SK-N-SH (cell line): ENCODE measurements around the gene DLG2. TPM values are rescaled to one million over a fixed set of nuclear protein-coding genes. Genes with fewer than 3 reads are reported as not detected.

Experiments
- CTCF ChIA-PET: fragments of 300-600, 350-600 bp; formaldehyde crosslinking; extraction: SDS; loops from one replicate; lab custom pipeline; 2021; lab: Yijun Ruan, JAX
- POLR2A ChIA-PET: fragments of 350-600 bp; sonication (Branson Sonifier 250); formaldehyde crosslinking; extraction: SDS; loops from one replicate; lab custom pipeline; 2020; ENCODE audit warnings: antibody characterized with exemption, inconsistent platforms; lab: Yijun Ruan, JAX
- DNase-seq: peaks from one replicate; pipeline ENCODE4 v3.0.0; 2012
- H2AFZ ChIP-seq: fragments of 200-600 bp; sonication (generic); 2 replicates; pipeline ENCODE4 v1.8.1; 2016; ENCODE audit warnings: antibody characterized with exemption, mild to moderate bottlenecking, low read depth
- H3F3A ChIP-seq: fragments of 200-600 bp; sonication (generic); replicated peaks from 2 replicates; pipeline ENCODE3; 2016; ENCODE audit warnings: antibody characterized with exemption, mild to moderate bottlenecking; ENCODE audit not compliant: insufficient read depth
- H3K27ac ChIP-seq, 2 experiments: fragments of 200-500 bp in 1 of 2; fragments of 200-600 bp in 1 of 2; sonication (Bioruptor generic) in 1 of 2; sonication (generic), shearing (Covaris generic) in 1 of 2; 2 replicates each; pipeline versions ENCODE4 v1.5.1 to v1.6.1; 2014 to 2016; ENCODE audit warnings: low read depth in 2 of 2, inconsistent platforms in 1 of 2, low read length in 1 of 2, mild to moderate bottlenecking in 1 of 2, mixed read lengths in 1 of 2
- H3K27me3 ChIP-seq: fragments of 200-600 bp; sonication (generic), shearing (Covaris generic); 2 replicates; pipeline ENCODE4 v1.6.1; 2016; ENCODE audit warnings: mixed run types; ENCODE audit not compliant: insufficient read depth
- H3K36me3 ChIP-seq, 2 experiments: fragments of 200-500 bp in 1 of 2; fragments of 200-600 bp in 1 of 2; sonication (Bioruptor generic) in 1 of 2; sonication (generic) in 1 of 2; replicated peaks in 1 of 2; 2 replicates each; pipeline versions ENCODE3 to v1.5.1; 2014 to 2016; ENCODE audit warnings: low read length in 1 of 2, mild to moderate bottlenecking in 1 of 2; ENCODE audit not compliant: insufficient read depth in 2 of 2, control insufficient read depth in 1 of 2
- H3K4me1 ChIP-seq, 2 experiments: fragments of 200-500 bp in 1 of 2; fragments of 200-600 bp in 1 of 2; sonication (Bioruptor generic) in 1 of 2; sonication (generic), shearing (Covaris generic) in 1 of 2; 2 replicates each; pipeline versions ENCODE4 v1.5.1 to v1.6.1; 2014 to 2016; ENCODE audit warnings: low read depth in 1 of 2, low read length in 1 of 2, mixed run types in 1 of 2; ENCODE audit not compliant: insufficient read depth in 2 of 2, control insufficient read depth in 1 of 2
- H3K4me2 ChIP-seq: fragments of 200-600 bp; sonication (generic), shearing (Covaris generic); 2 replicates; pipeline ENCODE4 v1.6.1; 2017; ENCODE audit warnings: mixed run types
- H3K4me3 ChIP-seq, 2 experiments: fragments of 200-500 bp in 1 of 2; fragments of 200-600 bp in 1 of 2; sonication (Bioruptor generic) in 1 of 2; sonication (generic), shearing (Covaris generic) in 1 of 2; 2 replicates each; pipeline versions ENCODE4 v1.5.1 to v1.8.1; 2014 to 2016; ENCODE audit warnings: low read depth in 2 of 2, inconsistent platforms in 1 of 2, low read length in 1 of 2, mild to moderate bottlenecking in 1 of 2, mixed read lengths in 1 of 2, moderate library complexity in 1 of 2
- H3K79me2 ChIP-seq: fragments of 200-600 bp; sonication (generic); 2 replicates; pipeline ENCODE4 v1.8.1; 2017; ENCODE audit warnings: mild to moderate bottlenecking; ENCODE audit not compliant: insufficient read depth
- H3K9ac ChIP-seq: fragments of 200-600 bp; sonication (generic); 2 replicates; pipeline ENCODE4 v1.6.1; 2017; ENCODE audit warnings: mixed run types
- H3K9me2 ChIP-seq: fragments of 200-600 bp; sonication (generic); 2 replicates; pipeline ENCODE4 v1.6.1; 2017; ENCODE audit warnings: mixed run types
- H3K9me3 ChIP-seq: fragments of 200-600 bp; sonication (generic); 2 replicates; pipeline ENCODE4 v1.6.1; 2017; ENCODE audit warnings: mixed run types, mild to moderate bottlenecking, moderate library complexity
- H4K20me1 ChIP-seq: fragments of 200-600 bp; sonication (generic); 2 replicates; pipeline ENCODE4 v1.6.1; 2017; ENCODE audit warnings: mild to moderate bottlenecking, mixed run types; ENCODE audit not compliant: insufficient read depth
- ELF1 ChIP-seq: IDR thresholded peaks from 2 replicates; pipeline ENCODE4 v1.4.0; 2012
- EP300 ChIP-seq, 2 experiments: IDR thresholded peaks; 2 replicates each; pipeline versions ENCODE4 v1.4.0 to v1.6.1; 2012; ENCODE audit warnings: borderline replicate concordance in 1 of 2, low read depth in 1 of 2, low read length in 1 of 2
- FOXJ3 ChIP-seq: sonication (generic); formaldehyde crosslinking; IDR thresholded peaks from 2 replicates; pipeline ENCODE4 v1.5.1; 2020; ENCODE audit warnings: mild to moderate bottlenecking, missing genetic modification reagents
- FOXM1 ChIP-seq: IDR thresholded peaks from 2 replicates; pipeline ENCODE4 v1.4.0; 2012; ENCODE audit warnings: low read depth, mild to moderate bottlenecking
- GABPA ChIP-seq: IDR thresholded peaks from 2 replicates; pipeline ENCODE4 v1.4.0; 2012; ENCODE audit warnings: low read depth, mild to moderate bottlenecking
- MXI1 ChIP-seq: IDR thresholded peaks from 2 replicates; pipeline ENCODE4 v1.6.1; 2012; ENCODE audit warnings: mild to moderate bottlenecking, low read depth, low read length, improper control_type of control experiment
- POLR2AphosphoS5 ChIP-seq: IDR thresholded peaks from 2 replicates; pipeline ENCODE4 v1.6.1; 2012; ENCODE audit warnings: low read depth, low read length
- RCOR1 ChIP-seq: fragments of 150-350 bp; IDR thresholded peaks from 2 replicates; pipeline ENCODE4 v1.6.1; 2017; ENCODE audit warnings: antibody characterized with exemption, low read length
- SMC3 ChIP-seq: IDR thresholded peaks from 2 replicates; pipeline ENCODE4 v1.6.1; 2012; ENCODE audit warnings: low read depth, low read length, improper control_type of control experiment
- TAF1 ChIP-seq: IDR thresholded peaks from 2 replicates; pipeline ENCODE4 v1.6.1; 2012; ENCODE audit warnings: low read depth, mild to moderate bottlenecking, low read length, moderate library complexity, borderline replicate concordance
- TCF12 ChIP-seq: IDR thresholded peaks from 2 replicates; pipeline ENCODE4 v1.4.0; 2012
- WGBS: methylation state at CpG from one replicate; pipeline ENCODE4 v1.1.6; 2017; ENCODE audit warnings: low lambda C conversion rate; 5-methylcytosine and 5-hydroxymethylcytosine counted together
- polyA plus RNA-seq, 3 experiments: library from polyadenylated mRNA; depleted of rRNA; stranded (reverse); fragments of >200 nt; gene quantifications; 2 replicates each; pipeline ENCODE4 v1.2.3, GENCODE V29; 2012
- TF ChIP-seq, protein P1 (sequence below): fragments of 200-600 bp; sonication (generic); IDR thresholded peaks from 2 replicates; pipeline ENCODE4 v1.6.1; 2017; ENCODE audit warnings: antibody characterized with exemption, mild to moderate bottlenecking, moderate library complexity
- TF ChIP-seq, protein P2 (sequence below): IDR thresholded peaks from 2 replicates; pipeline ENCODE4 v1.6.1; 2012; ENCODE audit warnings: mild to moderate bottlenecking, low read depth, low read length, moderate library complexity
- TF ChIP-seq, protein P3 (sequence below): IDR thresholded peaks from 2 replicates; pipeline ENCODE4 v1.4.0; 2012; ENCODE audit warnings: low read depth, borderline replicate concordance

The DLG2 gene
- polyA plus RNA-seq, 1 of the 3 experiments (the other 2 are of a cell fraction): 0.21 TPM

DNA sequence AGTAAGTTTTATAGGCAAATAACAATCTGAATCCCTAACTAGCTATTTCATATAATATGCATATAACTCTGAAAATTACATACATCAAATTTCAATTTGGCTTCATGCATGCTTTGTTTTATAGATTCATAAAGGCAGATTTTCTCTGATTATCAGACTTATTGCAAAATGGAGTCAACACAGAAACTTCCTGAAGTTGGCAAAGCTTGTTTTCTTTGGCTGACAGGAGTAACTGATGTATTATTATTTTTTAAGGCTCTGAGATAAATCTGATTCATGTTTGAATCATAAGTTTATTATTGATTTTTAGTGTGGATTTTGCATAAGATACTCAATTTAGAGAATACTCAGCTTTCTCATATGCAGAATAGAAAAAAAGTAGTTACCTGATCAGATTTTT is 1984.6 kb downstream of the DLG2 start:
- Histone ChIP-seq H3K79me2 (no peaks in the 10 kb centered on the region), H3F3A (no peaks in the 10 kb centered on the region), H2AFZ (no peak overlapping the region), H3K4me2 (no peak overlapping the region), H3K4me1 (peaks cover 0 to 10% of the 10 kb centered on the region in 2 experiments; a peak in 2 of 4 replicates), H3K36me3 (no peaks in the 10 kb centered on the region), H3K4me3 (no peak overlapping the region), H3K9ac (no peak overlapping the region), H3K9me2 (no peaks in the 10 kb centered on the region), H3K9me3 (no peaks in the 10 kb centered on the region), H3K27me3 (peaks cover 7% of the 10 kb centered on the region; the same call in 1 of the 2 replicates), H4K20me1 (no peaks in the 10 kb centered on the region)
- ChIA-PET POLR2A (no interaction called here), CTCF (interaction anchor here (0.7 to 2.1 kb wide), 3 partner anchors 14 to 775 kb away, joined by 3 to 4 read pairs (median 4); no protein-coding TSS in a partner anchor)
- DNase-seq: no peak
- TF ChIP-seq, protein P1, sequence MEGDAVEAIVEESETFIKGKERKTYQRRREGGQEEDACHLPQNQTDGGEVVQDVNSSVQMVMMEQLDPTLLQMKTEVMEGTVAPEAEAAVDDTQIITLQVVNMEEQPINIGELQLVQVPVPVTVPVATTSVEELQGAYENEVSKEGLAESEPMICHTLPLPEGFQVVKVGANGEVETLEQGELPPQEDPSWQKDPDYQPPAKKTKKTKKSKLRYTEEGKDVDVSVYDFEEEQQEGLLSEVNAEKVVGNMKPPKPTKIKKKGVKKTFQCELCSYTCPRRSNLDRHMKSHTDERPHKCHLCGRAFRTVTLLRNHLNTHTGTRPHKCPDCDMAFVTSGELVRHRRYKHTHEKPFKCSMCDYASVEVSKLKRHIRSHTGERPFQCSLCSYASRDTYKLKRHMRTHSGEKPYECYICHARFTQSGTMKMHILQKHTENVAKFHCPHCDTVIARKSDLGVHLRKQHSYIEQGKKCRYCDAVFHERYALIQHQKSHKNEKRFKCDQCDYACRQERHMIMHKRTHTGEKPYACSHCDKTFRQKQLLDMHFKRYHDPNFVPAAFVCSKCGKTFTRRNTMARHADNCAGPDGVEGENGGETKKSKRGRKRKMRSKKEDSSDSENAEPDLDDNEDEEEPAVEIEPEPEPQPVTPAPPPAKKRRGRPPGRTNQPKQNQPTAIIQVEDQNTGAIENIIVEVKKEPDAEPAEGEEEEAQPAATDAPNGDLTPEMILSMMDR: no peak
- TF ChIP-seq ELF1 (no peak), FOXM1 (no peak), GABPA (no peak), RCOR1 (no peak), POLR2AphosphoS5 (no peak), EP300 (IDR thresholded peaks at IDR 0.05; ENCODE audit: borderline replicate concordance in 1 of 2, low read depth in 1 of 2, low read length in 1 of 2) (no peak), FOXJ3 (CRISPR knock-in tag) (no peak), MXI1 (no peak), SMC3 (no peak)
- TF ChIP-seq, protein P2, sequence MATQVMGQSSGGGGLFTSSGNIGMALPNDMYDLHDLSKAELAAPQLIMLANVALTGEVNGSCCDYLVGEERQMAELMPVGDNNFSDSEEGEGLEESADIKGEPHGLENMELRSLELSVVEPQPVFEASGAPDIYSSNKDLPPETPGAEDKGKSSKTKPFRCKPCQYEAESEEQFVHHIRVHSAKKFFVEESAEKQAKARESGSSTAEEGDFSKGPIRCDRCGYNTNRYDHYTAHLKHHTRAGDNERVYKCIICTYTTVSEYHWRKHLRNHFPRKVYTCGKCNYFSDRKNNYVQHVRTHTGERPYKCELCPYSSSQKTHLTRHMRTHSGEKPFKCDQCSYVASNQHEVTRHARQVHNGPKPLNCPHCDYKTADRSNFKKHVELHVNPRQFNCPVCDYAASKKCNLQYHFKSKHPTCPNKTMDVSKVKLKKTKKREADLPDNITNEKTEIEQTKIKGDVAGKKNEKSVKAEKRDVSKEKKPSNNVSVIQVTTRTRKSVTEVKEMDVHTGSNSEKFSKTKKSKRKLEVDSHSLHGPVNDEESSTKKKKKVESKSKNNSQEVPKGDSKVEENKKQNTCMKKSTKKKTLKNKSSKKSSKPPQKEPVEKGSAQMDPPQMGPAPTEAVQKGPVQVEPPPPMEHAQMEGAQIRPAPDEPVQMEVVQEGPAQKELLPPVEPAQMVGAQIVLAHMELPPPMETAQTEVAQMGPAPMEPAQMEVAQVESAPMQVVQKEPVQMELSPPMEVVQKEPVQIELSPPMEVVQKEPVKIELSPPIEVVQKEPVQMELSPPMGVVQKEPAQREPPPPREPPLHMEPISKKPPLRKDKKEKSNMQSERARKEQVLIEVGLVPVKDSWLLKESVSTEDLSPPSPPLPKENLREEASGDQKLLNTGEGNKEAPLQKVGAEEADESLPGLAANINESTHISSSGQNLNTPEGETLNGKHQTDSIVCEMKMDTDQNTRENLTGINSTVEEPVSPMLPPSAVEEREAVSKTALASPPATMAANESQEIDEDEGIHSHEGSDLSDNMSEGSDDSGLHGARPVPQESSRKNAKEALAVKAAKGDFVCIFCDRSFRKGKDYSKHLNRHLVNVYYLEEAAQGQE: no peak
- TF ChIP-seq, all 33 proteins: peak for 0
- no peak overlapping the region for H3K27ac ChIP-seq

DNA sequence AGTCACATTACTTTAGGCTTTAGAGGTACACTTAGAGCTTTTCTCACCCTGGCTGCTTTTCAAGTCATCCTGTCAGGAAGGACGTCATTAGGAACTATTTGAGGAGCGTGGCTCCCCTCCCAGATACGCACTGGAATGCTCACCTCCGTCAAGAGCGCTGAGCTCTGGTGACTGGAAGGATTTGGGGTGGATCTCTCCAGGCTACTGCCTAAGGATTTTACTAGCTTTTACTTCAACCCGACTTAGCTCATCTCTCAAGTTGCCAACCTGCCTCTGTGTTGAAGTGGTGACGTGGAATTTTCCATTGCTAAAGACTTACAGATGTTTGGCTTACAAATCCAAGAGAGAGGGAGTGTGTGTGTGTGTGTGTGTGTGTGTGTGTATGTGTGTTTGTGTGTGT is 1985.6 kb downstream of the DLG2 start:
- no peak for DNase-seq
- Histone ChIP-seq H4K20me1 (no peaks in the 10 kb centered on the region), H3K4me1 (peaks cover 0 to 10% of the 10 kb centered on the region in 2 experiments; a peak in 2 of 4 replicates), H3F3A (no peaks in the 10 kb centered on the region), H3K27me3 (peaks cover 5% of the 10 kb centered on the region; the same call in 1 of the 2 replicates), H3K27ac (no peak overlapping the region), H3K36me3 (no peaks in the 10 kb centered on the region), H3K79me2 (no peaks in the 10 kb centered on the region), H3K4me3 (no peak overlapping the region), H2AFZ (no peak overlapping the region), H3K9me3 (no peaks in the 10 kb centered on the region), H3K9ac (no peak overlapping the region), H3K9me2 (no peaks in the 10 kb centered on the region), H3K4me2 (no peak overlapping the region)
- ChIA-PET POLR2A (no interaction called here), CTCF (interaction anchor here (2.1 kb wide), 1 partner anchor 13 kb away, joined by 4 read pairs; no protein-coding TSS in a partner anchor)
- no peak for TF ChIP-seq TCF12
- no peak for TF ChIP-seq RCOR1
- TF ChIP-seq, protein P3, sequence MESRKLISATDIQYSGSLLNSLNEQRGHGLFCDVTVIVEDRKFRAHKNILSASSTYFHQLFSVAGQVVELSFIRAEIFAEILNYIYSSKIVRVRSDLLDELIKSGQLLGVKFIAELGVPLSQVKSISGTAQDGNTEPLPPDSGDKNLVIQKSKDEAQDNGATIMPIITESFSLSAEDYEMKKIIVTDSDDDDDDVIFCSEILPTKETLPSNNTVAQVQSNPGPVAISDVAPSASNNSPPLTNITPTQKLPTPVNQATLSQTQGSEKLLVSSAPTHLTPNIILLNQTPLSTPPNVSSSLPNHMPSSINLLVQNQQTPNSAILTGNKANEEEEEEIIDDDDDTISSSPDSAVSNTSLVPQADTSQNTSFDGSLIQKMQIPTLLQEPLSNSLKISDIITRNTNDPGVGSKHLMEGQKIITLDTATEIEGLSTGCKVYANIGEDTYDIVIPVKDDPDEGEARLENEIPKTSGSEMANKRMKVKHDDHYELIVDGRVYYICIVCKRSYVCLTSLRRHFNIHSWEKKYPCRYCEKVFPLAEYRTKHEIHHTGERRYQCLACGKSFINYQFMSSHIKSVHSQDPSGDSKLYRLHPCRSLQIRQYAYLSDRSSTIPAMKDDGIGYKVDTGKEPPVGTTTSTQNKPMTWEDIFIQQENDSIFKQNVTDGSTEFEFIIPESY: no peak
- no peak for TF ChIP-seq TAF1
- TF ChIP-seq EP300 (IDR thresholded peaks at IDR 0.05; ENCODE audit: borderline replicate concordance in 1 of 2, low read depth in 1 of 2, low read length in 1 of 2): no peak
- WGBS: 59% methylated on average over 7 of the region's 7 CpGs
